Effector memory CD4-positive, alpha-beta T cell (primary cell): ENCODE results near the gene FAT4.

ENCODE experiments used
- DNase-seq, 3 donors: peaks; one replicate each; pipeline ENCODE4 v3.0.0-alpha.2; 2020
- H3K27ac ChIP-seq: 2 replicates; pipeline ENCODE4 v1.7.0; 2013; ENCODE audit warnings: mild to moderate bottlenecking, low read length, moderate library complexity; ENCODE audit not compliant: insufficient read depth, poor library complexity, severe bottlenecking
- H3K27me3 ChIP-seq: replicated peaks from 2 replicates; pipeline ENCODE4 v1.7.0; 2013; ENCODE audit warnings: mild to moderate bottlenecking, low read length; ENCODE audit not compliant: insufficient read depth, control insufficient read depth, poor library complexity, severe bottlenecking
- H3K36me3 ChIP-seq: 2 replicates; pipeline ENCODE4 v1.7.0; 2013; ENCODE audit warnings: mild to moderate bottlenecking, low read length, moderate library complexity; ENCODE audit not compliant: control insufficient read depth, insufficient read depth
- H3K4me1 ChIP-seq: 2 replicates; pipeline ENCODE4 v1.7.0; 2013; ENCODE audit warnings: low read length, mild to moderate bottlenecking; ENCODE audit not compliant: control insufficient read depth, insufficient read depth, poor library complexity, severe bottlenecking
- H3K4me3 ChIP-seq: 2 replicates; pipeline ENCODE4 v1.7.0; 2013; ENCODE audit warnings: low read length, low read depth, mild to moderate bottlenecking; ENCODE audit not compliant: insufficient read depth, poor library complexity, severe bottlenecking
- H3K9me3 ChIP-seq: 2 replicates; pipeline ENCODE4 v1.7.0; 2013; ENCODE audit warnings: mild to moderate bottlenecking, low read length, moderate library complexity; ENCODE audit not compliant: control insufficient read depth

The FAT4 gene

GRCh38 chr4:125360727-125361126 is 46.0 kb downstream of the FAT4 start:
- H3K27me3 ChIP-seq = no peaks in the 10 kb centered on the region
- H3K4me1 ChIP-seq = no peaks in the 10 kb centered on the region
- no peaks in the 10 kb centered on the region for H3K36me3 ChIP-seq
- H3K4me3 ChIP-seq = no peak overlapping the region
- no peak for DNase-seq
- no peaks in the 10 kb centered on the region for H3K9me3 ChIP-seq
- H3K27ac ChIP-seq = no peak overlapping the region
